Spleen (tissue), 11 donors: Measurements from ENCODE around the gene RAI14. TPM values are rescaled to one million over a fixed set of nuclear protein-coding genes. Genes with fewer than 3 reads are reported as not detected.
A peak's percentile ranks its signal among the peaks of the same experiment; 100 is the strongest.

Experiments used
- DNase-seq: peaks from one replicate; pipeline ENCODE4 v3.0.0-alpha.2; 2020
- H3K27ac ChIP-seq, 8 donors: fragments of 200-600 bp; sonication (generic) in 7 of 8; 1 replicate in 4 of 8; 2 replicates in 4 of 8; pipeline versions ENCODE4 v1.5.0 to v1.8.0; 2016 to 2021; ENCODE audit warnings: inconsistent platforms in 4 of 8, mild to moderate bottlenecking in 4 of 8, moderate library complexity in 1 of 8
- H3K27me3 ChIP-seq, 7 donors: fragments of 200-600 bp; sonication (generic) in 6 of 7; replicated peaks in 1 of 7; 1 replicate in 4 of 7; 2 replicates in 3 of 7; pipeline versions ENCODE4 v1.5.0 to v1.8.0; 2016 to 2021; ENCODE audit warnings: inconsistent platforms in 3 of 7, mild to moderate bottlenecking in 1 of 7
- H3K36me3 ChIP-seq, 6 donors: fragments of 200-600 bp; sonication (generic) in 5 of 6; 1 replicate in 4 of 6; 2 replicates in 2 of 6; pipeline versions ENCODE4 v1.5.0 to v1.8.0; 2016 to 2021; ENCODE audit warnings: inconsistent platforms in 2 of 6
- H3K4me1 ChIP-seq, 6 donors: fragments of 200-600 bp; sonication (generic) in 5 of 6; 1 replicate in 3 of 6; 2 replicates in 3 of 6; pipeline versions ENCODE4 v1.5.0 to v1.8.0; 2016 to 2021; ENCODE audit warnings: inconsistent platforms in 3 of 6
- H3K4me3 ChIP-seq, 8 donors: fragments of 200-600 bp; sonication (generic) in 7 of 8; 1 replicate in 4 of 8; 2 replicates in 4 of 8; pipeline versions ENCODE4 v1.5.0 to v1.8.0; 2016 to 2021; ENCODE audit warnings: inconsistent platforms in 4 of 8, mild to moderate bottlenecking in 4 of 8, moderate library complexity in 2 of 8
- H3K9me3 ChIP-seq, 8 donors: fragments of 200-600 bp; sonication (generic) in 7 of 8; 1 replicate in 4 of 8; 2 replicates in 4 of 8; pipeline versions ENCODE4 v1.5.0 to v1.8.0; 2016 to 2021; ENCODE audit warnings: inconsistent platforms in 4 of 8
- CTCF ChIP-seq, 11 experiments: fragments of 200-600 bp in 7 of 11; fragments of 450-650 bp in 4 of 11; sonication (generic) in 4 of 11; IDR thresholded peaks in 8 of 11; conservative IDR thresholded peaks in 3 of 11; 1 replicate in 7 of 11; 2 replicates in 4 of 11; pipeline versions ENCODE4 v1.4.0 to v1.8.0; 2016 to 2021; ENCODE audit warnings: antibody characterized with exemption in 11 of 11, inconsistent platforms in 4 of 11, mild to moderate bottlenecking in 1 of 11
- POLR2A ChIP-seq, 3 donors: fragments of 450-650 bp; IDR thresholded peaks; one replicate each; pipeline ENCODE4 v1.5.1; 2017; ENCODE audit warnings: antibody characterized with exemption in 3 of 3, mild to moderate bottlenecking in 1 of 3
- POLR2AphosphoS5 ChIP-seq, 3 donors: sonication (generic); formaldehyde crosslinking; IDR thresholded peaks; one replicate each; pipeline ENCODE4 v1.5.1; 2017; ENCODE audit warnings: antibody characterized with exemption in 3 of 3
- WGBS, 5 donors: extraction: QIAGEN DNeasy Blood & Tissue Kit in 3 of 5; methylation state at CpG; one replicate each; pipeline versions ENCODE4 v1.1.5 to v1.1.7; 2013 to 2018; 5-methylcytosine and 5-hydroxymethylcytosine counted together
- intact Hi-C: fragments of 100-400 bp; cut with DNase I; formaldehyde crosslinking; loops from one replicate; pipeline ENCODE4 v1.15.0; 2023; ENCODE audit warnings: low total_unique reads
- polyA plus RNA-seq, 3 donors: library from polyadenylated mRNA; stranded (reverse); fragments of 200-250 nt; gene quantifications; one replicate each; pipeline ENCODE4 v1.2.1, GENCODE V29; 2013
- total RNA-seq, 7 donors: library from RNA; depleted of rRNA in 3 of 7; stranded (reverse); fragments of >200 nt in 3 of 7; fragmentation: NEBNext Ultra II Directional in 4 of 7; extraction: Animal tissue kit (Norgen Biotek cat#: 25700) in 4 of 7; gene quantifications; one replicate each; pipeline versions ENCODE4 v1.1.0 to v1.2.1, GENCODE V29; 2016 to 2021
- donor health status: healthy with polysubstance abuse.
- donor health status: DM: no; HTN: no; CAD: no; lungs with moderate emphysema.
- donor health status: DM: no; HTN: no; CAD: no.
- donor health status: Bipolar disorder and iron deficiency.
- donor health status: healthy.
- donor health status: DM: no; HTN: no; CAD: no.
- donor health status: DM: yes; HTN: yes; CAD: no.

RAI14 gene
- total and polyA plus RNA-seq, 10 donors: 14.2 to 217 (median 116) TPM

- H3K27ac ChIP-seq: no peak overlapping the region
- H3K36me3 ChIP-seq: no peaks in the 10 kb centered on the region
- intact Hi-C loops: no loop called here
- no peaks in the 10 kb centered on the region for H3K9me3 ChIP-seq
- H3K4me1 ChIP-seq: peaks cover 0 to 22% (median 0%) of the 10 kb centered on the region in 6 donors
- no peak for DNase-seq
- H3K4me3 ChIP-seq: no peak overlapping the region
- TF ChIP-seq POLR2AphosphoS5 (IDR thresholded peaks at IDR 0.05) (no peak), CTCF (IDR thresholded peaks at IDR 0.05 in 8 of 11, conservative IDR thresholded peaks at IDR 0.05 in 3 of 11) (no peak), POLR2A (IDR thresholded peaks at IDR 0.05) (no peak)
- WGBS, 5 donors: 81 to 94% (median 86%) methylated on average over 3 of the region's 3 CpGs
- no peaks in the 10 kb centered on the region for H3K27me3 ChIP-seq
Observed at GRCh38 chr5:34734326-34734725, 78.2 kb downstream of the RAI14 start.

GRCh38 chr5:34735491-34736426, 79.6 kb downstream of the RAI14 start:
- no peaks in the 10 kb centered on the region for H3K9me3 ChIP-seq
- WGBS, 5 donors: 83 to 89% (median 86%) methylated on average over 19 of the region's 19 CpGs
- H3K4me3 ChIP-seq: no peak overlapping the region
- DNase-seq: no peak
- H3K36me3 ChIP-seq: no peaks in the 10 kb centered on the region
- no peak overlapping the region for H3K27ac ChIP-seq
- peaks cover 0 to 16% (median 0%) of the 10 kb centered on the region in 6 donors for H3K4me1 ChIP-seq
- H3K27me3 ChIP-seq: no peaks in the 10 kb centered on the region
- intact Hi-C loops: no loop called here
- TF ChIP-seq POLR2AphosphoS5 (IDR thresholded peaks at IDR 0.05) (no peak), CTCF (IDR thresholded peaks at IDR 0.05 in 8 of 11, conservative IDR thresholded peaks at IDR 0.05 in 3 of 11) (no peak), POLR2A (IDR thresholded peaks at IDR 0.05) (no peak)

GRCh38 chr5:34736445-34737115, 80.5 kb downstream of the RAI14 start:
- Histone ChIP-seq H3K27me3 (no peaks in the 10 kb centered on the region), H3K9me3 (no peaks in the 10 kb centered on the region), H3K4me3 (no peak overlapping the region), H3K36me3 (no peaks in the 10 kb centered on the region), H3K27ac (peak overlapping the region in 1 of 8 donors; percentile 9), H3K4me1 (peaks cover 0 to 8% (median 0%) of the 10 kb centered on the region in 6 donors)
- intact Hi-C loops: no loop called here
- no peak for DNase-seq
- WGBS, 5 donors: 90 to 97% (median 91%) methylated on average over 3 of the region's 3 CpGs
- TF ChIP-seq CTCF (IDR thresholded peaks at IDR 0.05 in 8 of 11, conservative IDR thresholded peaks at IDR 0.05 in 3 of 11): no peak

GRCh38 chr5:34737731-34738130, 81.6 kb downstream of the RAI14 start:
- TF ChIP-seq CTCF (IDR thresholded peaks at IDR 0.05 in 8 of 11, conservative IDR thresholded peaks at IDR 0.05 in 3 of 11): no peak
- TF ChIP-seq POLR2A (IDR thresholded peaks at IDR 0.05): no peak
- TF ChIP-seq POLR2AphosphoS5 (IDR thresholded peaks at IDR 0.05): no peak

More at GRCh38 chr5:34737731-34738130, 81.6 kb downstream of the RAI14 start:
- intact Hi-C loops: no loop called here
- no peaks in the 10 kb centered on the region for H3K36me3 ChIP-seq
- H3K27me3 ChIP-seq: no peaks in the 10 kb centered on the region
- H3K9me3 ChIP-seq: no peaks in the 10 kb centered on the region
- peaks cover 0 to 20% (median 0%) of the 10 kb centered on the region in 6 donors for H3K4me1 ChIP-seq
- H3K4me3 ChIP-seq: no peak overlapping the region
- DNase-seq: no peak
- H3K27ac ChIP-seq: no peak overlapping the region
